GM18867 (cell line): ENCODE measurements around the gene SSBP2.
"Not testable (repeated sequence)": the region's sequence is repeated elsewhere in the genome, so short reads cannot be mapped to it uniquely, and the experiment has no call there.

Experiments used
- ATAC-seq: cut with Tn5 transposase; IDR thresholded peaks from one replicate; pipeline ENCODE4 v1.9.1; 2021; ENCODE audit warnings: mild to moderate bottlenecking, moderate library complexity; ENCODE audit not compliant: unreplicated experiment

The SSBP2 gene

GRCh38 chr5:81679885-81680284 is 71.0 kb downstream of the SSBP2 start:
- ATAC-seq: no peak

DNA sequence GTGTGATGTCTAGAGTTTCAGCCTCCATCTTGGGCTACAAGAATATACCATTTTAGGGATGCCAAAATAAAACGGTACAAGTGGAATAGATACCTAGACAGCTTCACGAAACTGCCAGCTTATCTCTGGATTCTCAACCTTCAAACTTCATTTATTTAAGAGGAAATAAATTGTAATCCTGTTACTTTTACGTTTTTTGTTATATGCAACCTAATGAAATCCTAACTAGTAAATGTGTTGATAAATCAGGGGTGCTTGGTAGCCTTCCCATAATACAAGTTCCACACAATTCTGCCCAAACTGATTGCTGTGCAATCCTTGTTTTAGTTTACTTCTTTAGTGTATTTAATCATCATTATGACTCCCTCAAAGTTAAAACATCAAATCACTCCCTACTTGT is 75.5 kb downstream of the SSBP2 start:
- ATAC-seq: no peak

- no peak for ATAC-seq
Observed at GRCh38 chr5:81665795-81666194, 85.1 kb downstream of the SSBP2 start.

DNA sequence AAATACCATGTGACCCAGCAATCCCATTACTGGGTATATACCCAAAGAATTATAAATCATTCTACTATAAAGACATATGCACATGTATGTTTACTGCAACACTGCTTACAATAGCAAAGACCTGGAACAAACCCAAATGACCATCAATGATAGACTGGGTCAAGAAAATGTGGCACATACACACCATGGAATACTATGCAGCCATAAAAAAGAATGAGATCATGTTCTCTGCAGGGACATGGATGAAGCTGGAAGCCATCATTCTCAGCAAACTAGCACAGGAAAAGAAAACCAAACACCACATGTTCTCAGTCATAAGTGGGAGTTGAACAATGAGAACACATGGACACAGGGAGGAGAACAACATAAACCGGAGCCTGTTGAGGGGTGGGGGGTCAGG is 90.3 kb downstream of the SSBP2 start:
- not testable (repeated sequence) for ATAC-seq

GRCh38 chr5:81657386-81657785 is 93.5 kb downstream of the SSBP2 start:
- ATAC-seq: no peak

DNA sequence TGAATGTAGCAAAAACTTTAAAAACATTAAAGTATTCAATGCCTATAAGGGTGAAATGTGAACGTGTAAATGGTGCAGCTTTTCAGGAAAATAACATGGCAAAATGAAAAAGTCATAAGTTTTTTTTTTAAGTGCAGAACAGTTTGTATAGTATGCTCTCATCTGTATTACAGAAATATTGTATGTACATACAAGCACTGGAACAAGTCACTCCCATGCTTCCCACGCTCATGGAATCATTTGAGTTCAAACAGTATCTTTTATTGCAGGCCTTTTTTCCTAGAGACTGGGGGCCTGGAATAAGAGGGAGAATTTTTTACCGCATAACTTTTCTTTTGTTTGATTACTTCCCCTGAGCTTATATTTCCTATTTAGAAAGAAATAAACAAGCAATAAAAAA is 94.1 kb downstream of the SSBP2 start:
- ATAC-seq: no peak

- ATAC-seq: no peak
Observed at GRCh38 chr5:81650987-81651386, 99.9 kb downstream of the SSBP2 start.

DNA sequence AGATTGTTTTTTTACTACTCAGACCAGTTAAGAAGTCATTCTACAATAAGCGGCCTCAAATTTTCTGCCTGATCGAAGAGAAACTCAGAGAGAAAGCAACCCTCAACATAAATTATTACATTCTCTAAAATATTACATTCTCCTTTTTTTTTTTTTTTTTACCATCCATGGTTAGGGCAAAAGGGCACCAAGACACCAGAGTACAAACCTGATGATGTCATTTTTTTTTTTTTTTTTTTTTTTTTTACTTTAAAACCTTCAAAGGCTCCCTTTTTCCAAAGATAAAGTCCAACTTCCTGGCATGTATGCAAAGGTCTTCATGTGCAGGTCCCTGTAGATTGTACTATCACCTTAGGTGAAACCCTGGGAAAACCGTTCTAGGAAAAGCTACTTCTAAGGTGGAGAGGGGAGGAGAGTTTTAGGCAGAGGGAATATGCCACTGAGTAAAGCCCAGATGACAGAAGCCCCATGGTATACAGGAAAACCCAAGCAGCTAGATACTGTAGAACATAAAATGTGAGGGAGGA is 104.4 kb downstream of the SSBP2 start:
- no peak for ATAC-seq

DNA sequence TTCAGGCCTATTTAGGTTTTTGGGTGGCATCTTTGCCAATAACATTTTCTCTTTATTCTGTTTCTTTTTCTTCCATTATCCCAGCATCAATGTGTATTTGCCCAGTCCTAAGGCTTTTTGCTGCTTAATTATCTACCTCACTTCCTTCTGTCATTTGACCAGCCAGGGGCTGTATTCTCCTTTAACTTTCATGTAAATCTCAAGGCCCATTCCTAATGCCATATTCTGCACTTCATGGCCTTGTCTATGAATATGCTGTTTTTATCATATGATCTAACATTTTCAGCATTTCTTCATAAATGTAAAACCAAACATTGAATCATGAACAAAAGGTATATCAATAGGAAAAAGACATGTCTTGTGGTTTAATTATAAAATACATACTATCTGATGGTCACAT is 108.7 kb downstream of the SSBP2 start:
- ATAC-seq: no peak

DNA sequence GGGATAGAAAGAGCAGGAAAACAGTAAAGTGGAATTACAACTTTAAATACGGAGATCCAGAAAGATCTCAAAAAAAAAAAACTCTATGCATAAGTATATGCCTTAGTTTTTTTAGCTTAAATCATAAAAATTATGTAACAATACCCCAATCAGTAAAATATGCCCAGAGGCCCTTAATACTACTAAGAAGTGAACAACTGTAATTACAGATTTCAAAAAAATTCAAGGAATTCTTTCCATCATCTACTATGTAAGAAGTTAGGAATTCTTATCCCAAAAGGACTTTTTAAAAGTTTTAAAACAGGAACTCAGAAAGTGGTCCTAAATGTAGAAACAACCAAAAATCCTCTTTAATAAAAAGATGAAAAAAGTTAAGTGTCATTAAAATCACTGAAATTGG is 111.3 kb downstream of the SSBP2 start:
- no peak for ATAC-seq

- ATAC-seq: no peak
Observed at GRCh38 chr5:81638471-81638870, 112.4 kb downstream of the SSBP2 start.

GRCh38 chr5:81633891-81634290 is 117.0 kb downstream of the SSBP2 start:
- ATAC-seq: no peak

- ATAC-seq: no peak
Observed at GRCh38 chr5:81633471-81633870, 117.4 kb downstream of the SSBP2 start.

- ATAC-seq: no peak
Observed at GRCh38 chr5:81632679-81633078, 118.2 kb downstream of the SSBP2 start.

DNA sequence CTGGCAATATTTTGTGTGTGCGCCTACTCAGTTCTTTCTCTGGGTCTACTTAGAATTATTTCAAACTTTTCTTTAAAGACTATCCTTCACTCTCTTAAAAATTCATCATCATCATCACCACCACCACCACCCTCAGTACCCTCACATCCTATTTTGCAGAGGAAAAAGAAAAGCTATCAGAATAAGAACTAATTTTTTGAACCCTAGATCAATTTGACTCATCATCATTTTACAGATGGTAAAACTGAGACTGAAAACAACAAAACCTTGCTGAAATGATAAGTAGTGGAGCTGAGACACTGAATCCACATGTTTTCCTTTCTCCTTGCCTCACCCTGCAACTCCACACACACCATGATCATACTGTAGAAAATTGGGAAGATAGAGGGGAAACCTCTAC is 119.3 kb downstream of the SSBP2 start:
- ATAC-seq: no peak

GRCh38 chr5:81631124-81631523 is 119.8 kb downstream of the SSBP2 start:
- ATAC-seq: peak; percentile 82

DNA sequence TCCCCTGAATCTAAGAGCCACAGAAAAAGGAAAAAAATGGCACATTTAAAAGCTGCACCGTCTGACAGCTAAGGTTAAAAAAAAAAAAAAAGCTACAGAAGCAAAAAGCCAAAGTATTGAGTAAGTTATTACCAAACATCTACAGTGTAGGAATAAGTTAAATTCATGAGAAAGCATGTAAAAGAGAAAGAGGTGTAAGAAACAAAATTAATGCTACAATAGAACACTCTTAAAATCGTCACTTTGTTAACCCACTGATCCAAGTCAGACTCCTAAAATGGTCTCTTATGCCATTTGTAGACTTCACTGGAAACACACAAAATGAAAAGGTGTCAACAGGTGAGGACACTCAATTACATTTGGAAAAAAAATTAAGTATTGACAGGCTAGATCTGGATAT is 120.2 kb downstream of the SSBP2 start:
- ATAC-seq: no peak

- ATAC-seq: no peak
Observed at GRCh38 chr5:81629986-81630385, 120.9 kb downstream of the SSBP2 start.

- not testable (repeated sequence) for ATAC-seq
Observed at GRCh38 chr5:81628061-81628460, 122.8 kb downstream of the SSBP2 start.

GRCh38 chr5:81626524-81626923 is 124.4 kb downstream of the SSBP2 start:
- ATAC-seq: no peak

GRCh38 chr5:81609810-81610375 is 141.0 kb downstream of the SSBP2 start:
- no peak for ATAC-seq

DNA sequence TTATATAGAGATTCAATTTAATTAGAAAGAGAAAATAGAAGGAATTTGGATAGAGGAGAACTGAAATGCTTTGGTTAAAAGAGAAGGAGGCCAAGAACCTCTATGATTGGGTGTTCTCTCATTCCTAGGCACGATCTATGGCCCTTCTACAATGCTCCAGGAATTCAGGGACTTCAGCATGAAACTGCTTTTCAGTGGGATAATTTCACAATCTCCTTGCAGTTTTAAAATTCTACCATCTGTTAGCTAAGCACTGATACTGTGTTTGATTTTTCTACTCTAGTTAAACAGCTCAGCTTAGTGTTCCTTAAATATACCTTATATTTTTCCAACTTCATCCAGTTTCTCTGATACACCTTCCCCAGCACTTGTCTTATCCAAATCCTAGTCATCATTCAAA is 141.9 kb downstream of the SSBP2 start:
- ATAC-seq: no peak

DNA sequence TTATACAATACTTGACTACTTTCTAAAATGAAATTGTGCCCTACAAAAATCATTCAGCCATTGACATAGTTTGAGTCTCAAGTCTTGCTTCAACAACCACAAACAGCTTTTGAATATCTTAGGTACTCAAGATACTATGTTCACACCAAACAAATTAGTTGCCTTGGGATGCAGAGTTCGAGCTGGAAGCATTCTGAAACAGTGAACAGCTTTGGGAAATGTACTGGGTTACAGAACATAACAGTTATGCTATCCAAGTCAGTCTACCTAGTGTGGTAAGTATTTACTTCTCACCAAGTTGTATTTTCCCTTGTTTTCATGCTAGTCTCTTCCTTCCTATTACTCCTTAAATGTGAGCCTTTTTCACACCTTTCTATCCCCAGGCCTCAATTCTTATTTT is 143.2 kb downstream of the SSBP2 start:
- no peak for ATAC-seq
